ENCODE measurements around the gene UBL3. TPM values are rescaled to one million over a fixed set of nuclear protein-coding genes. Genes with fewer than 3 reads are reported as not detected.

Gene UBL3
- total RNA-seq, 2 experiments from 2014 or later: 7.2 to 8.1 TPM

DNA sequence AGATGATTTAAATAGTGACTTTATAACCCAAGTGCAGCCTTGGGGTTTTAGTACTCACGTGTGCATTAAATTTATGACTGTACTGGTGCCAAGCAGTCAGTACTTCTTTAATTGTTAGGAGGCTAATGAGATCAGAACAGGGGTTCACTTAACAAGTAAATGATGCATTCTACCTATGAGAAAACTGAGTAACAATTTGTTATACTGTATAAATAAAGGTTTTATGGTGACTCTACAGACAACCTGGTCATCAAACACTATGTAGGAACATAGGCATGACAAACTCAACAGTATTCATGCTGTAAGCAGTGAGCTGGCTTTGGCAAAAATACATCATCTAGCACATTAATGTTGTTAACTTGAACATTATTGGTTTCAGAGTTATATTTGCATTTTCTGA is 75.6 kb downstream of the UBL3 start:
- H3K36me3 Mint-ChIP-seq (ENCODE audit: low read depth): no peaks in the 10 kb centered on the region
- ChIA-PET POLR2A (no interaction called here), CTCF (interaction anchor here (0.7 to 9.3 kb wide), 5 partner anchors 17 to 338 kb away, joined by 3 to 236 read pairs (median 3); no protein-coding TSS in a partner anchor)
- ATAC-seq: no peak
- intact Hi-C loops (cut with micrococcal nuclease): loop anchor here (5.0 to 10.0 kb wide), 3 partner anchors 72 to 337 kb away; no protein-coding TSS in a partner anchor
- no peak overlapping the region for H3K4me3 Mint-ChIP-seq
- TF ChIP-seq, protein P1, sequence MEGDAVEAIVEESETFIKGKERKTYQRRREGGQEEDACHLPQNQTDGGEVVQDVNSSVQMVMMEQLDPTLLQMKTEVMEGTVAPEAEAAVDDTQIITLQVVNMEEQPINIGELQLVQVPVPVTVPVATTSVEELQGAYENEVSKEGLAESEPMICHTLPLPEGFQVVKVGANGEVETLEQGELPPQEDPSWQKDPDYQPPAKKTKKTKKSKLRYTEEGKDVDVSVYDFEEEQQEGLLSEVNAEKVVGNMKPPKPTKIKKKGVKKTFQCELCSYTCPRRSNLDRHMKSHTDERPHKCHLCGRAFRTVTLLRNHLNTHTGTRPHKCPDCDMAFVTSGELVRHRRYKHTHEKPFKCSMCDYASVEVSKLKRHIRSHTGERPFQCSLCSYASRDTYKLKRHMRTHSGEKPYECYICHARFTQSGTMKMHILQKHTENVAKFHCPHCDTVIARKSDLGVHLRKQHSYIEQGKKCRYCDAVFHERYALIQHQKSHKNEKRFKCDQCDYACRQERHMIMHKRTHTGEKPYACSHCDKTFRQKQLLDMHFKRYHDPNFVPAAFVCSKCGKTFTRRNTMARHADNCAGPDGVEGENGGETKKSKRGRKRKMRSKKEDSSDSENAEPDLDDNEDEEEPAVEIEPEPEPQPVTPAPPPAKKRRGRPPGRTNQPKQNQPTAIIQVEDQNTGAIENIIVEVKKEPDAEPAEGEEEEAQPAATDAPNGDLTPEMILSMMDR (IDR thresholded peaks at IDR 0.05): no peak
- H3K27ac Mint-ChIP-seq: no peak overlapping the region
- H3K4me1 Mint-ChIP-seq (ENCODE audit: low read depth): peaks cover 3% of the 10 kb centered on the region
- no peaks in the 10 kb centered on the region for H3K9me3 Mint-ChIP-seq
- DNase-seq: no peak
- H3K27me3 Mint-ChIP-seq: no peaks in the 10 kb centered on the region

DNA sequence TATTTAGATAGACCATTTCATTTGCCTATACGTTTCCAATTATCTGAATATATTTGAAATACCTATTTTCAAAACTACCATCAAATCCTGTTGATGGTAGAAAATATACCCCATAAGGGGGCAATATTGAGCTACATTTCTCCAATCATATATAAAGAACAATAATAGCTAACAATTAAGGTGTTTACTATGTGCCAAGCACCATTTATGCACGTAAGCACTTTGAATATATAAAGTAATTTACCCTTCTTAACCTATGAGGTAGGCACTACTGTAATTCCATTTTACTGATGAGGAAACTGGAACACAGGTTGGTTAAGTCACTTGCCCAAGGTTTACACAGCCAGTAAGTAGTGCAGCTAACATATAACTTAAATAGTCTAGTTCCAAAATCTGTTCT is 79.2 kb downstream of the UBL3 start:
- Mint-ChIP-seq H3K27ac (no peak overlapping the region), H3K27me3 (no peaks in the 10 kb centered on the region), H3K4me1 (ENCODE audit: low read depth) (no peaks in the 10 kb centered on the region), H3K4me3 (no peak overlapping the region), H3K9me3 (no peaks in the 10 kb centered on the region), H3K36me3 (ENCODE audit: low read depth) (no peaks in the 10 kb centered on the region)
- ATAC-seq (peak; percentile 39), DNase-seq (no peak)
- intact Hi-C loops (cut with micrococcal nuclease): loop anchor here (5.0 to 10.0 kb wide), 3 partner anchors 76 to 341 kb away; no protein-coding TSS in a partner anchor
- TF ChIP-seq, protein P1 (IDR thresholded peaks at IDR 0.05): peak; percentile 74
- ChIA-PET POLR2A (interaction anchor here (1.6 kb wide), 1 partner anchor 78 kb away, joined by 5 read pairs; no protein-coding TSS in a partner anchor), CTCF (interaction anchor here (1.0 to 9.3 kb wide), 20 partner anchors 9 to 361 kb away, joined by 3 to 236 read pairs (median 7); partner anchors contain the start of gene UBL3)

DNA sequence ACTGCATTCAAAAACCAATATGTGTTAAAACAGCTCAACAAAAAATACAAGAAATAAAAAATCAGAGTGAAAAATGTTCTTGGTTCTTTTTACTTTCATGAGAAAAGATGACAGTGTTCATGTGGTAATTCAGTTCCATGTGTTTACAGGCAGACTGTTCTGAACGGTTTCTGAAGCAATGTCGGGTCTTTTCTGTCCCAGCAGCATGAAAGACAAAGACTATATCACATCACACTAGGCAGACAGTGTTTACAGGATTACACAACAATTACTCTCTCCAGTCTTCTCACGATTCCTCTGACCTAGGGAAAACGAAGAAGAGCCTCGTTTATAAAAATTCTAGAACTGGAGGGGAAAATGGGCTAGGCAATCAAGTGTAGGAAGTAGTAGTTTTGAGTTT is 83.4 kb downstream of the UBL3 start:
- ATAC-seq (no peak), DNase-seq (no peak)
- intact Hi-C loops (cut with micrococcal nuclease): no loop called here
- TF ChIP-seq, protein P1 (IDR thresholded peaks at IDR 0.05): no peak
- POLR2A ChIA-PET: no interaction called here
- H3K27ac Mint-ChIP-seq: no peak overlapping the region
- H3K4me1 Mint-ChIP-seq (ENCODE audit: low read depth): peaks cover 14% of the 10 kb centered on the region
- CTCF ChIA-PET: interaction anchor here (1.5 kb wide), 1 partner anchor 346 kb away, joined by 4 read pairs; no protein-coding TSS in a partner anchor
- H3K27me3 Mint-ChIP-seq: no peaks in the 10 kb centered on the region
- no peaks in the 10 kb centered on the region for H3K36me3 Mint-ChIP-seq (ENCODE audit: low read depth)
- no peaks in the 10 kb centered on the region for H3K9me3 Mint-ChIP-seq
- H3K4me3 Mint-ChIP-seq: no peak overlapping the region

DNA sequence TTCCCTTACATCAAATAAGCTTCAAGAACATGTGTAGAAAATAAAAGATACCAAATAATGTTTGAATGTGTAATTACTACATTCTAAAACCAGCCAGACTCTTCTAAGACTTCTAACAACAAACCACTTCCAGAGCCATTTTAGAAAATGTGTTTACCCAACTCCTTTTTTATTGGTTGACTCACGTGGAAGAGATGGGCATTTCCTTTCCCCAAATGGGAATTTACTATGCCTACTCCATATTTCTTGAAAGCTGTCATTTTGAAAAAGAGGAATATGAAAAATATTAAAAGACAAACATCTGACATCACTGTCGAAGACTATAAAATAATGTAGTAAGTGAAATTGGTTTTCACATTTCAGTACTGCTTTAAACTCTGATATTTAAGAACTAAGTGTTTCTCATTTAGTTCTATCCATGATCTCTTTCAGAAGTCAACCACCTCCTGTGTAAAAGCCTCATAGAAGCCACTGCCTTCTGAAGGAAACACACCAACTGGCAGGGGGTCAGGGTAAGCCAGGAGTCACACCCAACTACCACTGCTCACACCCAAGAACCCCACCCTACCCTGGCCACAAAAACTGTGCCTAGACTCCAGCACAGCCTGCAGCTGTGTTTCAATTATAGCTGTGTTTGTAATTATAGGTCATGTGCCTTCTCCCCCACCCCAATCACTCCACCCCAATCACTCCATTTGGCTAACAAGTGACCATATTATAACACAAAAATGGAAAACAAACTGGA is 86.8 kb downstream of the UBL3 start:
- ATAC-seq (no peak), DNase-seq (no peak)
- intact Hi-C loops (cut with micrococcal nuclease): no loop called here
- Mint-ChIP-seq H3K4me1 (ENCODE audit: low read depth) (peaks cover 24% of the 10 kb centered on the region), H3K9me3 (peaks cover 7% of the 10 kb centered on the region), H3K4me3 (no peak overlapping the region), H3K36me3 (ENCODE audit: low read depth) (peaks cover 3% of the 10 kb centered on the region), H3K27ac (peak overlapping the region; percentile 5), H3K27me3 (no peaks in the 10 kb centered on the region)
- TF ChIP-seq, protein P1 (IDR thresholded peaks at IDR 0.05): no peak
- ChIA-PET POLR2A (no interaction called here), CTCF (interaction anchor here (1.0 to 1.9 kb wide), 6 partner anchors 8 to 352 kb away, joined by 3 to 13 read pairs (median 4); no protein-coding TSS in a partner anchor)

DNA sequence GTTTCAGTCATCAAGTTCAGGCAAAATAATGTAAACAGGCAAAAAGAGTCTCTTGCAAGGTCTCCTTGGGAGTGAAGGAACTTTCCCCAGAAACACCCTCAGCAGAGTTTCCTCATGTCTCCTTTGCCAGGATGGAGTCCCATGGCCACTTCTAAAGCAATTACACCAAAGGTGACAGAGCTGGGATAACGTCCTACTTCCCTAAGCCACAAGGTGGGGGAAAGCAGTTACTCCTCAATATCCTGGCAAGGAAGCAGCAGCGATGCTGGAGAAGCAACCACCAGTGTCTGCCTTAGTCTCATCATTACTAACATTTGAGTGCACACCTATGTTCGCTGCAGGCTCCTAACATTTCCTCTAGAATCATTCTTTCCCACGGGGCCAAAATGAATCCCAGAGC is 88.6 kb downstream of the UBL3 start:
- no peak for ATAC-seq
- peaks cover 26% of the 10 kb centered on the region for H3K4me1 Mint-ChIP-seq (ENCODE audit: low read depth)
- POLR2A ChIA-PET: interaction anchor here (0.7 kb wide), 1 partner anchor 140 kb away, joined by 3 read pairs; no protein-coding TSS in a partner anchor

More for the DNA sequence above, 88.6 kb downstream of the UBL3 start:
- no peak overlapping the region for H3K27ac Mint-ChIP-seq
- no peak overlapping the region for H3K4me3 Mint-ChIP-seq
- TF ChIP-seq, protein P1 (IDR thresholded peaks at IDR 0.05): no peak
- H3K27me3 Mint-ChIP-seq: no peaks in the 10 kb centered on the region
- H3K36me3 Mint-ChIP-seq (ENCODE audit: low read depth): peaks cover 3% of the 10 kb centered on the region
- CTCF ChIA-PET: interaction anchor here (1.2 to 1.8 kb wide), 2 partner anchors 10 to 351 kb away, joined by 4 to 13 read pairs; no protein-coding TSS in a partner anchor
- no peak for DNase-seq
- peaks cover 7% of the 10 kb centered on the region for H3K9me3 Mint-ChIP-seq
- intact Hi-C loops (cut with micrococcal nuclease): no loop called here
